ENCODE data around the gene RPEL1.

DNA sequence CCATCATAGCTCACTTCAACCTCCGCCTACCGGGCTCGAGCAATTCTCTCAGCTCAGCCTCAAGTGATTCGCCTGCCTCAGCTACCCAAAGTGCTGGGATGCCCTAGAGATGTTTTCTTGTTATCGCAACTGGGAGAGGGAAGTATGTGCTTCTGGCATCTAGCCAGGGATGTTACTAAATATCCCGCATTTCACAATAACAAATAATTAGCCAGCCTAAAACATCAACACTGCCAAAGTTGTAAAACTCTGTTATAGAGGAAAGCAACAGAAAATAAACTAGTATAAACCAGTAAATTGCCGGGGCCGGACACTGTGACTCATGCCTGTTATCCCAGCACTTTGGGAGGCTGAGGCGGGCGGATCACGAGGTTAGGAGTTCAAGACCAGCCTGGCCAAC lies 38.5 kb downstream of the RPEL1 start:
- TF ChIP-seq, protein P1, sequence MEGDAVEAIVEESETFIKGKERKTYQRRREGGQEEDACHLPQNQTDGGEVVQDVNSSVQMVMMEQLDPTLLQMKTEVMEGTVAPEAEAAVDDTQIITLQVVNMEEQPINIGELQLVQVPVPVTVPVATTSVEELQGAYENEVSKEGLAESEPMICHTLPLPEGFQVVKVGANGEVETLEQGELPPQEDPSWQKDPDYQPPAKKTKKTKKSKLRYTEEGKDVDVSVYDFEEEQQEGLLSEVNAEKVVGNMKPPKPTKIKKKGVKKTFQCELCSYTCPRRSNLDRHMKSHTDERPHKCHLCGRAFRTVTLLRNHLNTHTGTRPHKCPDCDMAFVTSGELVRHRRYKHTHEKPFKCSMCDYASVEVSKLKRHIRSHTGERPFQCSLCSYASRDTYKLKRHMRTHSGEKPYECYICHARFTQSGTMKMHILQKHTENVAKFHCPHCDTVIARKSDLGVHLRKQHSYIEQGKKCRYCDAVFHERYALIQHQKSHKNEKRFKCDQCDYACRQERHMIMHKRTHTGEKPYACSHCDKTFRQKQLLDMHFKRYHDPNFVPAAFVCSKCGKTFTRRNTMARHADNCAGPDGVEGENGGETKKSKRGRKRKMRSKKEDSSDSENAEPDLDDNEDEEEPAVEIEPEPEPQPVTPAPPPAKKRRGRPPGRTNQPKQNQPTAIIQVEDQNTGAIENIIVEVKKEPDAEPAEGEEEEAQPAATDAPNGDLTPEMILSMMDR (IDR thresholded peaks at IDR 0.05) = no peak
- TF ChIP-seq POLR2A (IDR thresholded peaks at IDR 0.05) = no peak
